ENCODE data around the gene ABHD12. TPM values are rescaled to one million over a fixed set of nuclear protein-coding genes. Genes with fewer than 3 reads are reported as not detected.

Gene ABHD12
- total and polyA plus RNA-seq, 2 donors (not counting 1 experiment from before 2014, with no cell fraction given): 9.6 to 28.3 TPM

- peaks cover 0 to 18% of the 10 kb centered on the region in 2 donors for H3K4me1 ChIP-seq (ENCODE audit: control insufficient read depth in 2 of 2, insufficient read depth in 2 of 2, low read length in 2 of 2)
- no peaks in the 10 kb centered on the region for H3K79me2 ChIP-seq (ENCODE audit: control insufficient read depth, insufficient read depth, low read length)
- peak overlapping the region; percentile 15 for H3K4me2 ChIP-seq (replicated peaks; ENCODE audit: low read depth, low read length, poor library complexity, severe bottlenecking)
- H3K4me1 Mint-ChIP-seq: peaks cover 11% of the 10 kb centered on the region
- no peaks in the 10 kb centered on the region for H4K20me1 ChIP-seq (ENCODE audit: control insufficient read depth, insufficient read depth, low read length, poor library complexity, severe bottlenecking)
- H3K4me3 Mint-ChIP-seq: no peak overlapping the region
- peaks cover 0 to 16% of the 10 kb centered on the region in 2 experiments for H3K36me3 ChIP-seq (replicated peaks in 1 of 2; ENCODE audit: control extremely low read depth in 1 of 2, control insufficient read depth in 1 of 2, extremely low read depth in 1 of 2, insufficient read depth in 2 of 2, low read length in 1 of 2)
- no peaks in the 10 kb centered on the region for H3K9me3 ChIP-seq (ENCODE audit: control extremely low read depth in 1 of 3, control insufficient read depth in 2 of 3, insufficient read depth in 1 of 3, low read length in 2 of 3)
- no peaks in the 10 kb centered on the region for H3K9me3 Mint-ChIP-seq (ENCODE audit: insufficient read depth)
- TF ChIP-seq EZH2 (IDR thresholded peaks at IDR 0.05; ENCODE audit: borderline replicate concordance, insufficient read depth, low read depth, low read length, poor library complexity, severe bottlenecking): no peak
- TF ChIP-seq CTCF (IDR thresholded peaks at IDR 0.05): peak; percentile 73
- WGBS (ENCODE audit: insufficient coverage): 61% methylated on average over 21 of the region's 22 CpGs
- no peak overlapping the region for H3K4me3 ChIP-seq (ENCODE audit: control extremely low read depth in 1 of 5, extremely low read depth in 1 of 5, insufficient read depth in 1 of 5, low read depth in 2 of 5, low read length in 4 of 5)
- no peak overlapping the region for H3K27ac Mint-ChIP-seq
- H3K27ac ChIP-seq (ENCODE audit: low read length in 2 of 2): no peak overlapping the region
- H3K27me3 Mint-ChIP-seq: no peaks in the 10 kb centered on the region
- H2AFZ ChIP-seq (ENCODE audit: insufficient read depth, low read depth, low read length, poor library complexity, severe bottlenecking): no peak overlapping the region
- ATAC-seq (ENCODE audit: low read depth) (peak; percentile 95), DNase-seq (peak; percentile 75)
- intact Hi-C loops (cut with micrococcal nuclease): loop anchor here (1.0 to 2.0 kb wide), 2 partner anchors 96 to 105 kb away; partner anchors contain the start of gene ABHD12
- no peaks in the 10 kb centered on the region for H3K27me3 ChIP-seq (replicated peaks in 1 of 4; ENCODE audit: control extremely low read depth in 1 of 4, control insufficient read depth in 3 of 4, insufficient read depth in 4 of 4, low read length in 3 of 4)
- POLR2A ChIA-PET: no interaction called here
- CTCF ChIA-PET: interaction anchor here (0.6 to 5.1 kb wide), 13 partner anchors 15 to 300 kb away, joined by 3 to 133 read pairs (median 3); partner anchors contain the start of genes ABHD12 and GINS1
- no peak overlapping the region for H3K9ac ChIP-seq (ENCODE audit: low read length)
Measured at GRCh38 chr20:25294459-25295385, 95.9 kb downstream of the ABHD12 start.
